ENCODE data around the gene CMTM3. TPM values are rescaled to one million over a fixed set of nuclear protein-coding genes. Genes with fewer than 3 reads are reported as not detected.

Gene CMTM3
- total and polyA plus RNA-seq, 10 donors: 16.2 to 53.1 (median 39.1) TPM

- TF ChIP-seq POLR2AphosphoS5 (IDR thresholded peaks at IDR 0.05) (peak in 1 of 3 donors; percentile 19), POLR2A (IDR thresholded peaks at IDR 0.05) (no peak), CTCF (IDR thresholded peaks at IDR 0.05 in 8 of 11, conservative IDR thresholded peaks at IDR 0.05 in 3 of 11) (no peak)
- no peaks in the 10 kb centered on the region for H3K9me3 ChIP-seq
- H3K4me3 ChIP-seq: no peak overlapping the region
- no peak overlapping the region for H3K27ac ChIP-seq
- H3K27me3 ChIP-seq (replicated peaks in 1 of 7): no peaks in the 10 kb centered on the region
- peak; percentile 68 for DNase-seq
- H3K36me3 ChIP-seq: peaks cover 0 to 64% (median 50%) of the 10 kb centered on the region in 6 donors
- peaks cover 12 to 20% (median 16%) of the 10 kb centered on the region in 6 donors for H3K4me1 ChIP-seq
- intact Hi-C loops (cut with DNase I; ENCODE audit: low total_unique reads): no loop called here
- 87 to 96% (median 90%) methylated on average over 11 to 14 of the region's 14 CpGs for WGBS, 5 donors
These were observed 7.9 kb downstream of the CMTM3 start for GRCh38 chr16:66612422-66612821.

- Histone ChIP-seq H3K4me3 (no peak overlapping the region), H3K27me3 (replicated peaks in 1 of 7) (no peaks in the 10 kb centered on the region), H3K27ac (no peak overlapping the region), H3K36me3 (peaks cover 0 to 63% (median 47%) of the 10 kb centered on the region in 6 donors), H3K9me3 (no peaks in the 10 kb centered on the region), H3K4me1 (peaks cover 0 to 4% (median 0%) of the 10 kb centered on the region in 6 donors)
- 87 to 92% (median 87%) methylated on average over 11 to 12 of the region's 12 CpGs for WGBS, 5 donors
- DNase-seq: peak; percentile 41
- no peak for TF ChIP-seq CTCF (IDR thresholded peaks at IDR 0.05 in 8 of 11, conservative IDR thresholded peaks at IDR 0.05 in 3 of 11)
- no peak for TF ChIP-seq POLR2AphosphoS5 (IDR thresholded peaks at IDR 0.05)
- TF ChIP-seq POLR2A (IDR thresholded peaks at IDR 0.05): no peak
- intact Hi-C loops (cut with DNase I; ENCODE audit: low total_unique reads): no loop called here
These were observed 9.8 kb downstream of the CMTM3 start for GRCh38 chr16:66614161-66614802.

GRCh38 chr16:66616169-66616568 is 11.7 kb downstream of the CMTM3 start:
- no peak for DNase-seq
- Histone ChIP-seq H3K27ac (no peak overlapping the region), H3K36me3 (peaks cover 0 to 48% (median 29%) of the 10 kb centered on the region in 6 donors), H3K9me3 (no peaks in the 10 kb centered on the region), H3K4me1 (peaks cover 0 to 11% (median 0%) of the 10 kb centered on the region in 6 donors), H3K4me3 (no peak overlapping the region), H3K27me3 (replicated peaks in 1 of 7) (no peaks in the 10 kb centered on the region)
- no peak for TF ChIP-seq CTCF (IDR thresholded peaks at IDR 0.05 in 8 of 11, conservative IDR thresholded peaks at IDR 0.05 in 3 of 11)
- no peak for TF ChIP-seq POLR2AphosphoS5 (IDR thresholded peaks at IDR 0.05)
- no peak for TF ChIP-seq POLR2A (IDR thresholded peaks at IDR 0.05)
- 89 to 95% (median 93%) methylated on average over 4 of the region's 4 CpGs for WGBS, 5 donors
- intact Hi-C loops (cut with DNase I; ENCODE audit: low total_unique reads): no loop called here

GRCh38 chr16:66616592-66616991 is 12.1 kb downstream of the CMTM3 start:
- intact Hi-C loops (cut with DNase I; ENCODE audit: low total_unique reads): no loop called here
- H3K27ac ChIP-seq: no peak overlapping the region
- 74 to 83% (median 77%) methylated on average over 9 of the region's 9 CpGs for WGBS, 5 donors

More at GRCh38 chr16:66616592-66616991, 12.1 kb downstream of the CMTM3 start:
- no peaks in the 10 kb centered on the region for H3K27me3 ChIP-seq (replicated peaks in 1 of 7)
- H3K4me1 ChIP-seq: peaks cover 0 to 11% (median 0%) of the 10 kb centered on the region in 6 donors
- no peak overlapping the region for H3K4me3 ChIP-seq
- TF ChIP-seq POLR2A (IDR thresholded peaks at IDR 0.05) (no peak), CTCF (IDR thresholded peaks at IDR 0.05 in 8 of 11, conservative IDR thresholded peaks at IDR 0.05 in 3 of 11) (no peak), POLR2AphosphoS5 (IDR thresholded peaks at IDR 0.05) (no peak)
- H3K36me3 ChIP-seq: peaks cover 0 to 48% (median 25%) of the 10 kb centered on the region in 6 donors
- peak; percentile 41 for DNase-seq
- no peaks in the 10 kb centered on the region for H3K9me3 ChIP-seq
